ENCODE results near the gene OS9.
A peak's percentile ranks its signal among the peaks of the same experiment; 100 is the strongest.

The OS9 gene

GRCh38 chr12:57759360-57759980 is 65.5 kb downstream of the OS9 start:
- peaks cover 48% of the 10 kb centered on the region for H3K4me1 Mint-ChIP-seq
- H3K36me3 Mint-ChIP-seq: peaks cover 13% of the 10 kb centered on the region
- no peaks in the 10 kb centered on the region for H3K9me3 Mint-ChIP-seq
- H3K27ac Mint-ChIP-seq: no peak overlapping the region
- no peak overlapping the region for H3K4me3 Mint-ChIP-seq
- H3K27me3 Mint-ChIP-seq: peaks cover 5% of the 10 kb centered on the region

- peaks cover 7% of the 10 kb centered on the region for H3K27me3 Mint-ChIP-seq
- no peak overlapping the region for H3K27ac Mint-ChIP-seq
- no peaks in the 10 kb centered on the region for H3K9me3 Mint-ChIP-seq
- H3K36me3 Mint-ChIP-seq: peaks cover 13% of the 10 kb centered on the region
- no peak overlapping the region for H3K4me3 Mint-ChIP-seq
- peaks cover 49% of the 10 kb centered on the region for H3K4me1 Mint-ChIP-seq
Measured at GRCh38 chr12:57760347-57760982, 66.5 kb downstream of the OS9 start.

- no peaks in the 10 kb centered on the region for H3K9me3 Mint-ChIP-seq
- H3K4me1 Mint-ChIP-seq: peaks cover 50% of the 10 kb centered on the region
- H3K27me3 Mint-ChIP-seq: peaks cover 10% of the 10 kb centered on the region
- H3K27ac Mint-ChIP-seq: no peak overlapping the region
- H3K4me3 Mint-ChIP-seq: no peak overlapping the region
- peaks cover 13% of the 10 kb centered on the region for H3K36me3 Mint-ChIP-seq
Measured at GRCh38 chr12:57761391-57761998, 67.6 kb downstream of the OS9 start.

- peaks cover 12% of the 10 kb centered on the region for H3K27me3 Mint-ChIP-seq
- peaks cover 13% of the 10 kb centered on the region for H3K36me3 Mint-ChIP-seq
- peaks cover 48% of the 10 kb centered on the region for H3K4me1 Mint-ChIP-seq
- no peaks in the 10 kb centered on the region for H3K9me3 Mint-ChIP-seq
- no peak overlapping the region for H3K4me3 Mint-ChIP-seq
- no peak overlapping the region for H3K27ac Mint-ChIP-seq
Measured at GRCh38 chr12:57762463-57762862, 68.5 kb downstream of the OS9 start.

- Mint-ChIP-seq H3K27ac (peak overlapping the region; percentile 80), H3K27me3 (peaks cover 12% of the 10 kb centered on the region), H3K4me1 (peaks cover 44% of the 10 kb centered on the region), H3K4me3 (peak overlapping the region; percentile 87), H3K36me3 (peaks cover 12% of the 10 kb centered on the region), H3K9me3 (no peaks in the 10 kb centered on the region)
Measured at GRCh38 chr12:57763881-57764661, 70.1 kb downstream of the OS9 start.

GRCh38 chr12:57764662-57765002 is 70.7 kb downstream of the OS9 start:
- peaks cover 11% of the 10 kb centered on the region for H3K36me3 Mint-ChIP-seq
- H3K4me1 Mint-ChIP-seq: peaks cover 38% of the 10 kb centered on the region

GRCh38 chr12:57765003-57765697 is 71.2 kb downstream of the OS9 start:
- Mint-ChIP-seq H3K27ac (peak overlapping the region; percentile 80), H3K4me3 (peak overlapping the region; percentile 87), H3K4me1 (peaks cover 40% of the 10 kb centered on the region), H3K9me3 (no peaks in the 10 kb centered on the region), H3K36me3 (peaks cover 13% of the 10 kb centered on the region), H3K27me3 (peaks cover 12% of the 10 kb centered on the region)

More at GRCh38 chr12:57764662-57765002, 70.7 kb downstream of the OS9 start:
- peak overlapping the region; percentile 87 for H3K4me3 Mint-ChIP-seq
- no peaks in the 10 kb centered on the region for H3K9me3 Mint-ChIP-seq
- peak overlapping the region; percentile 80 for H3K27ac Mint-ChIP-seq
- peaks cover 12% of the 10 kb centered on the region for H3K27me3 Mint-ChIP-seq

- peaks cover 12% of the 10 kb centered on the region for H3K27me3 Mint-ChIP-seq
- H3K36me3 Mint-ChIP-seq: peaks cover 16% of the 10 kb centered on the region
- H3K27ac Mint-ChIP-seq: no peak overlapping the region
- H3K9me3 Mint-ChIP-seq: no peaks in the 10 kb centered on the region
- H3K4me3 Mint-ChIP-seq: peak overlapping the region; percentile 87
- H3K4me1 Mint-ChIP-seq: peaks cover 45% of the 10 kb centered on the region
Measured at GRCh38 chr12:57765698-57766463, 71.9 kb downstream of the OS9 start.

- Mint-ChIP-seq H3K27ac (no peak within 1 kb of the TSS), H3K36me3 (peaks cover 18% of the 10 kb centered on the region)
Measured at GRCh38 chr12:57766464-57767304, 72.8 kb downstream of the OS9 start, which contains the start of gene CYP27B1. TSS of gene CYP27B1 (minus strand) at chr12:57767078. CDS start at chr12:57767041, 37 bp downstream.

GRCh38 chr12:57767305-57767698 is 73.4 kb downstream of the OS9 start:
- peaks cover 12% of the 10 kb centered on the region for H3K27me3 Mint-ChIP-seq
- peak overlapping the region; percentile 87 for H3K4me3 Mint-ChIP-seq
- H3K27ac Mint-ChIP-seq: no peak overlapping the region
- H3K4me1 Mint-ChIP-seq: peaks cover 50% of the 10 kb centered on the region
- H3K36me3 Mint-ChIP-seq: peaks cover 19% of the 10 kb centered on the region
- no peaks in the 10 kb centered on the region for H3K9me3 Mint-ChIP-seq

More at GRCh38 chr12:57766464-57767304, 72.8 kb downstream of the OS9 start, which contains the start of gene CYP27B1:
- H3K9me3 Mint-ChIP-seq: no peaks in the 10 kb centered on the region
- H3K27me3 Mint-ChIP-seq: peaks cover 12% of the 10 kb centered on the region
- peaks cover 48% of the 10 kb centered on the region for H3K4me1 Mint-ChIP-seq
- H3K4me3 Mint-ChIP-seq: peak within 1 kb of the TSS; percentile 87

GRCh38 chr12:57767876-57768275 is 73.9 kb downstream of the OS9 start:
- Mint-ChIP-seq H3K27ac (no peak overlapping the region), H3K4me1 (peaks cover 52% of the 10 kb centered on the region), H3K4me3 (no peak overlapping the region), H3K27me3 (peaks cover 12% of the 10 kb centered on the region), H3K36me3 (peaks cover 19% of the 10 kb centered on the region), H3K9me3 (no peaks in the 10 kb centered on the region)

GRCh38 chr12:57769594-57769993 is 75.7 kb downstream of the OS9 start:
- H3K27me3 Mint-ChIP-seq: peaks cover 7% of the 10 kb centered on the region
- peaks cover 46% of the 10 kb centered on the region for H3K4me1 Mint-ChIP-seq
- H3K27ac Mint-ChIP-seq: no peak overlapping the region
- H3K36me3 Mint-ChIP-seq: peaks cover 12% of the 10 kb centered on the region
- peak overlapping the region; percentile 32 for H3K4me3 Mint-ChIP-seq
- no peaks in the 10 kb centered on the region for H3K9me3 Mint-ChIP-seq

GRCh38 chr12:57770734-57771133 is 76.8 kb downstream of the OS9 start:
- Mint-ChIP-seq H3K27ac (no peak overlapping the region), H3K27me3 (peaks cover 5% of the 10 kb centered on the region), H3K4me3 (peak overlapping the region; percentile 99), H3K36me3 (peaks cover 13% of the 10 kb centered on the region), H3K9me3 (no peaks in the 10 kb centered on the region), H3K4me1 (peaks cover 40% of the 10 kb centered on the region)
